Measurements from ENCODE around the gene SLC39A10. TPM values are rescaled to one million over a fixed set of nuclear protein-coding genes. Genes with fewer than 3 reads are reported as not detected.
A peak's percentile ranks its signal among the peaks of the same experiment; 100 is the strongest.

SLC39A10 gene
- 10 to 100 TPM in 5 of 6 donors, 1 to 10 TPM in 1; 4.3 to 29.0 (median 13.9) TPM for total RNA-seq

- peaks cover 13 to 31% (median 20%) of the 10 kb centered on the region in 4 donors for H3K4me1 ChIP-seq
- peak; percentile 95 to 99 for ATAC-seq (ENCODE audit: low FRiP score in 2 of 2)
- TF ChIP-seq EP300 (IDR thresholded peaks at IDR 0.05) (peak in 1 of 4 donors; percentile 2), POLR2AphosphoS5 (IDR thresholded peaks at IDR 0.05) (peak; percentile 89 to 96), POLR2A (IDR thresholded peaks at IDR 0.05) (peak in 3 of 4 donors; percentile 81 to 98 (median 95))
- TF ChIP-seq, protein P1, sequence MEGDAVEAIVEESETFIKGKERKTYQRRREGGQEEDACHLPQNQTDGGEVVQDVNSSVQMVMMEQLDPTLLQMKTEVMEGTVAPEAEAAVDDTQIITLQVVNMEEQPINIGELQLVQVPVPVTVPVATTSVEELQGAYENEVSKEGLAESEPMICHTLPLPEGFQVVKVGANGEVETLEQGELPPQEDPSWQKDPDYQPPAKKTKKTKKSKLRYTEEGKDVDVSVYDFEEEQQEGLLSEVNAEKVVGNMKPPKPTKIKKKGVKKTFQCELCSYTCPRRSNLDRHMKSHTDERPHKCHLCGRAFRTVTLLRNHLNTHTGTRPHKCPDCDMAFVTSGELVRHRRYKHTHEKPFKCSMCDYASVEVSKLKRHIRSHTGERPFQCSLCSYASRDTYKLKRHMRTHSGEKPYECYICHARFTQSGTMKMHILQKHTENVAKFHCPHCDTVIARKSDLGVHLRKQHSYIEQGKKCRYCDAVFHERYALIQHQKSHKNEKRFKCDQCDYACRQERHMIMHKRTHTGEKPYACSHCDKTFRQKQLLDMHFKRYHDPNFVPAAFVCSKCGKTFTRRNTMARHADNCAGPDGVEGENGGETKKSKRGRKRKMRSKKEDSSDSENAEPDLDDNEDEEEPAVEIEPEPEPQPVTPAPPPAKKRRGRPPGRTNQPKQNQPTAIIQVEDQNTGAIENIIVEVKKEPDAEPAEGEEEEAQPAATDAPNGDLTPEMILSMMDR (IDR thresholded peaks at IDR 0.05), result peak in 3 of 6 experiments; percentile 66 to 78 (median 72)
These were observed at the start of gene SLC39A10 for GRCh38 chr2:195656859-195657633. TSS of gene SLC39A10 (plus strand) at chr2:195657226. CDS start at chr2:195680043, 22,817 bp downstream.

DNA sequence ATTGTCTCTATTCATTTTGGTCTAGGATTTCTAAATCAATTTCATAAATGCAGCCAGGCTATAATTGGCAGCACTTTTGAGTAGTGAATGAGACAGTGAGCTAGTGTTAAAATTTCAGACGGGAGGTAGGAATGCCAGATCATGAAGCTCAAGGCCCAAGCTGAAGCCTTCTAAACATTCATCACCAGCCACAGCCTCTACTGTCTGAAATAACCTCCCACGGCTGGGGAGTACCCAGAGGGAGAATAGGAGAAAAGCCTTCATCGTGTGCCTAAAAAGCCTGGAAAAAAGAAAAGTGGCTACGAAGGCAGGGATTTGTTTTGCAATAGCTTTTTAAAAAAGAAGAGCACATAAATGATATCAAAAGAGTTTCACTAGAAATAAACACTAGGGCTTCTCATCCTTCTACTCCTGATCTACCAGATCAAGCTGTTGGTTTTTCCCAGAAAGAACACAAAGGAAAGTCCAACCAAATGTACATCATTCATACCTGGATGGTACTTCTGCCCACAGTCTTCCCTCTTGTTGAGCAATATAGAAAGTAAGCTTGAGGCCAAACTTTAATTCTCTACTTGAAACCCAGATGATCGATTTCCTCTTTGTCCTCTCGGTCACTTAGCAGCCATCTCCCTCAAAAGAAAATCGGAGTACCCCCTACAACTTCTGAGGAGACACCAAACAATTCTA is 48.1 kb upstream of the SLC39A10 start:
- H3K27ac ChIP-seq, result no peak overlapping the region
- DNase-seq, result no peak
- no peaks in the 10 kb centered on the region for H3K27me3 ChIP-seq
- ATAC-seq (ENCODE audit: low FRiP score in 2 of 2), result peak in 1 of 2 donors; percentile 75
- H3K36me3 ChIP-seq, result no peaks in the 10 kb centered on the region
- TF ChIP-seq POLR2A (IDR thresholded peaks at IDR 0.05) (no peak), EP300 (IDR thresholded peaks at IDR 0.05) (no peak), POLR2AphosphoS5 (IDR thresholded peaks at IDR 0.05) (no peak)
- TF ChIP-seq, protein P1 (IDR thresholded peaks at IDR 0.05), result no peak
- no peak overlapping the region for H3K4me3 ChIP-seq
- no peaks in the 10 kb centered on the region for H3K9me3 ChIP-seq
- WGBS, 2 donors, result 78 to 84% methylated on average over 7 of the region's 7 CpGs
- peaks cover 13 to 21% (median 18%) of the 10 kb centered on the region in 4 donors for H3K4me1 ChIP-seq

More at GRCh38 chr2:195656859-195657633, at the start of gene SLC39A10:
- H3K4me3 ChIP-seq, result peak within 1 kb of the TSS; percentile 90 to 96 (median 93)
- no peaks in the 10 kb centered on the region for H3K27me3 ChIP-seq
- peak within 1 kb of the TSS; percentile 98 to 100 (median 99) for H3K27ac ChIP-seq
- WGBS, 2 donors, result 0 to 1% methylated on average over 18 to 66 of the region's 85 CpGs
- no peaks in the 10 kb centered on the region for H3K36me3 ChIP-seq
- peak; percentile 95 to 98 for DNase-seq
- no peaks in the 10 kb centered on the region for H3K9me3 ChIP-seq

- Histone ChIP-seq H3K4me3 (no peak overlapping the region), H3K36me3 (no peaks in the 10 kb centered on the region), H3K9me3 (no peaks in the 10 kb centered on the region), H3K27ac (no peak overlapping the region), H3K4me1 (peaks cover 13 to 23% (median 20%) of the 10 kb centered on the region in 4 donors), H3K27me3 (no peaks in the 10 kb centered on the region)
- DNase-seq (no peak), ATAC-seq (ENCODE audit: low FRiP score in 2 of 2) (no peak)
- TF ChIP-seq, protein P1 (IDR thresholded peaks at IDR 0.05), result no peak
- TF ChIP-seq EP300 (IDR thresholded peaks at IDR 0.05) (no peak), POLR2A (IDR thresholded peaks at IDR 0.05) (no peak), POLR2AphosphoS5 (IDR thresholded peaks at IDR 0.05) (no peak)
These were observed 46.3 kb upstream of the SLC39A10 start for GRCh38 chr2:195610717-195611116.

- H3K27ac ChIP-seq, result peak overlapping the region; percentile 38 to 57 (median 42)
- peak overlapping the region in 1 of 4 donors; percentile 20 for H3K4me3 ChIP-seq
- H3K27me3 ChIP-seq, result no peaks in the 10 kb centered on the region
- no peaks in the 10 kb centered on the region for H3K36me3 ChIP-seq
- ATAC-seq (ENCODE audit: low FRiP score in 2 of 2), result peak; percentile 63 to 91
- no peaks in the 10 kb centered on the region for H3K9me3 ChIP-seq
- peak in 1 of 2 donors; percentile 48 for DNase-seq
- WGBS, 2 donors, result 32 to 42% methylated on average over 3 of the region's 3 CpGs
- TF ChIP-seq EP300 (IDR thresholded peaks at IDR 0.05) (no peak), POLR2A (IDR thresholded peaks at IDR 0.05) (no peak), POLR2AphosphoS5 (IDR thresholded peaks at IDR 0.05) (no peak)
- TF ChIP-seq, protein P1 (IDR thresholded peaks at IDR 0.05), result no peak
- peaks cover 13 to 23% (median 20%) of the 10 kb centered on the region in 4 donors for H3K4me1 ChIP-seq
These were observed 44.2 kb upstream of the SLC39A10 start for GRCh38 chr2:195612611-195613495.
